ENCODE measurements around the gene MUC21. TPM values are rescaled to one million over a fixed set of nuclear protein-coding genes. Genes with fewer than 3 reads are reported as not detected.

MUC21 gene
- total and polyA plus RNA-seq, 2 donors (not counting 3 experiments of a cell fraction or from before 2014, with no cell fraction given), result not detected

DNA sequence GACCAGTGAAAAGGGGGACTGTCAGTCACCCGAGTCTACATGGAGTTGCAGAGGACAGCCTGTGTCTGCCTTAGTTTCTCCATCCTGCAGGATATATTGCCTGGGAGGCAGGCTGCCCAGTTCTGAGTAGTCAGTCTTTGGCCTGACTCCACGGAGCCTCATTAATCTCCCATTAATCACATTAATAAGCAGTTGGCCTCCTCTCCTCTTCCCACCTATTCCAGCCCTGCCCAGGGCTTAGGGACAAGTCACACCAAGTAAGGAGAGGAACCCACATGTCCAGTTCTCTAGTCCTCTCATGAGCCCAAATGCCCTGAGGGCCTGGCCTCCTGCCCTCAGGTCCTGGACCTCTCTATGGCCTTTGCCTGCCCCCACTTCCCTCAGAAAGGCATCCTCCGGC lies 44.0 kb upstream of the MUC21 start:
- dilution Hi-C loops (cut with MboI; ENCODE audit: extremely low pct_ligation_motif_present, low sequenced_read_pairs), result no loop called here
- TF ChIP-seq FOS (IDR thresholded peaks at IDR 0.05; ENCODE audit: borderline replicate concordance, insufficient read depth, low read length) (no peak), POLR2AphosphoS5 (IDR thresholded peaks at IDR 0.05; ENCODE audit: insufficient read depth, low read depth, low read length) (no peak), MYC (IDR thresholded peaks at IDR 0.05; ENCODE audit: low read depth, low read length) (no peak), POLR2A (IDR thresholded peaks at IDR 0.05; ENCODE audit: low read depth, low read length) (no peak), JUN (IDR thresholded peaks at IDR 0.05; ENCODE audit: borderline replicate concordance, insufficient read depth, insufficient read length, low read depth) (no peak)
- TF ChIP-seq, protein P1, sequence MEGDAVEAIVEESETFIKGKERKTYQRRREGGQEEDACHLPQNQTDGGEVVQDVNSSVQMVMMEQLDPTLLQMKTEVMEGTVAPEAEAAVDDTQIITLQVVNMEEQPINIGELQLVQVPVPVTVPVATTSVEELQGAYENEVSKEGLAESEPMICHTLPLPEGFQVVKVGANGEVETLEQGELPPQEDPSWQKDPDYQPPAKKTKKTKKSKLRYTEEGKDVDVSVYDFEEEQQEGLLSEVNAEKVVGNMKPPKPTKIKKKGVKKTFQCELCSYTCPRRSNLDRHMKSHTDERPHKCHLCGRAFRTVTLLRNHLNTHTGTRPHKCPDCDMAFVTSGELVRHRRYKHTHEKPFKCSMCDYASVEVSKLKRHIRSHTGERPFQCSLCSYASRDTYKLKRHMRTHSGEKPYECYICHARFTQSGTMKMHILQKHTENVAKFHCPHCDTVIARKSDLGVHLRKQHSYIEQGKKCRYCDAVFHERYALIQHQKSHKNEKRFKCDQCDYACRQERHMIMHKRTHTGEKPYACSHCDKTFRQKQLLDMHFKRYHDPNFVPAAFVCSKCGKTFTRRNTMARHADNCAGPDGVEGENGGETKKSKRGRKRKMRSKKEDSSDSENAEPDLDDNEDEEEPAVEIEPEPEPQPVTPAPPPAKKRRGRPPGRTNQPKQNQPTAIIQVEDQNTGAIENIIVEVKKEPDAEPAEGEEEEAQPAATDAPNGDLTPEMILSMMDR (IDR thresholded peaks at IDR 0.05; ENCODE audit: extremely low read depth in 1 of 2, insufficient read depth in 1 of 2, low read depth in 1 of 2, low read length in 2 of 2), result no peak
- DNase-seq (ENCODE audit: low read depth, low spot score) (no peak), FAIRE-seq (no peak)
- Histone ChIP-seq H3K79me2 (ENCODE audit: control insufficient read depth, insufficient read depth, low read length) (no peaks in the 10 kb centered on the region), H3K9me1 (replicated peaks; ENCODE audit: control insufficient read depth, extremely low read depth, insufficient read depth, low read length) (no peaks in the 10 kb centered on the region), H3K27ac (ENCODE audit: insufficient read depth, low read depth, low read length) (no peak overlapping the region), H4K20me1 (replicated peaks; ENCODE audit: control insufficient read depth, extremely low read depth, insufficient read depth, low read length) (no peaks in the 10 kb centered on the region), H3K27me3 (ENCODE audit: control insufficient read depth in 2 of 2, insufficient read depth in 2 of 2, low read length in 2 of 2) (peaks cover 2 to 9% of the 10 kb centered on the region in 2 experiments), H3K9ac (replicated peaks; ENCODE audit: extremely low read depth, insufficient read depth, low read length) (no peak overlapping the region), H2AFZ (ENCODE audit: low read depth, low read length) (no peak overlapping the region), H3K36me3 (ENCODE audit: control insufficient read depth in 2 of 2, extremely low read depth in 1 of 2, insufficient read depth in 2 of 2, low read length in 2 of 2) (no peaks in the 10 kb centered on the region), H3K4me3 (replicated peaks in 1 of 3; ENCODE audit: insufficient read depth in 1 of 3, low read depth in 1 of 3, low read length in 3 of 3) (no peak overlapping the region), H3K4me1 (ENCODE audit: control insufficient read depth, extremely low read depth, insufficient read depth, low read length) (no peaks in the 10 kb centered on the region), H3K9me3 (replicated peaks; ENCODE audit: control insufficient read depth, insufficient read depth, low read length) (no peaks in the 10 kb centered on the region), H3K4me2 (ENCODE audit: insufficient read depth, low read length) (no peak overlapping the region)
- intact Hi-C loops (cut with micrococcal nuclease), result no loop called here
- CTCF ChIA-PET, result interaction anchor here (3.8 kb wide), 1 partner anchor 130 kb away, joined by 37 read pairs; no protein-coding TSS in a partner anchor
- BruUV-seq (replicated peaks), result no TSS peak
- POLR2A ChIA-PET, result no interaction called here

Measured in endothelial cell of umbilical vein (primary cell).